Endothelial cell of umbilical vein (primary cell): ENCODE results near the gene TXNL4B. TPM values are rescaled to one million over a fixed set of nuclear protein-coding genes. Genes with fewer than 3 reads are reported as not detected.

ENCODE experiments used
- BruUV-seq: library from RNA; stranded (reverse); fragments of 400-500 nt; replicated peaks from 2 replicates; lab custom pipeline; 2021; lab: Mats Ljungman, UMichigan
- CTCF ChIA-PET: fragments of 300-600, 350-600 bp; sonication (Branson Sonifier 250); formaldehyde crosslinking; loops from one replicate; lab custom pipeline; 2021; ENCODE audit warnings: antibody characterized with exemption, inconsistent platforms; lab: Charles Lee
- POLR2A ChIA-PET: fragments of 300-600, 350-600 bp; sonication (Branson Sonifier 250); formaldehyde crosslinking; loops from one replicate; lab custom pipeline; 2021; ENCODE audit warnings: antibody characterized with exemption, inconsistent platforms; lab: Charles Lee
- DNase-seq: peaks from one replicate; pipeline ENCODE4 v3.0.0-alpha.2; 2011; ENCODE audit warnings: low read depth, low spot score
- FAIRE-seq: peaks from 2 replicates; lab custom pipeline; 2011; peaks lifted over from hg19 to GRCh38; lab: Jason Lieb, UNC
- H2AFZ ChIP-seq: 2 replicates; pipeline ENCODE4 v1.6.0; 2012; ENCODE audit warnings: low read depth, low read length, control low read depth, inconsistent platforms
- H3K27ac ChIP-seq: 2 replicates; pipeline ENCODE4 v1.5.1; 2011; ENCODE audit warnings: low read depth, mild to moderate bottlenecking, control low read depth, low read length, moderate library complexity; ENCODE audit not compliant: insufficient read depth
- H3K27me3 ChIP-seq, 2 experiments: 2 replicates each; pipeline versions ENCODE4 v1.6.0 to v1.6.1; 2011; ENCODE audit warnings: low read length in 2 of 2, mixed read lengths in 1 of 2; ENCODE audit not compliant: control insufficient read depth in 2 of 2, insufficient read depth in 2 of 2
- H3K36me3 ChIP-seq, 2 experiments: 2 replicates in 1 of 2; 3 replicates in 1 of 2; pipeline ENCODE4 v1.5.1; 2011; ENCODE audit warnings: low read length in 2 of 2, mild to moderate bottlenecking in 1 of 2, moderate library complexity in 1 of 2; ENCODE audit not compliant: control insufficient read depth in 2 of 2, insufficient read depth in 2 of 2; ENCODE audit errors: extremely low read depth in 1 of 2
- H3K4me1 ChIP-seq: 3 replicates; pipeline ENCODE4 v1.5.1; 2011; ENCODE audit warnings: mild to moderate bottlenecking, low read length; ENCODE audit not compliant: control insufficient read depth, insufficient read depth; ENCODE audit errors: extremely low read depth
- H3K4me2 ChIP-seq: 2 replicates; pipeline ENCODE4 v1.6.1; 2011; ENCODE audit warnings: low read length, control low read depth, mixed read lengths; ENCODE audit not compliant: insufficient read depth
- H3K4me3 ChIP-seq, 3 experiments: fragments of 200-600 bp in 1 of 3; sonication (generic), shearing (Covaris generic) in 1 of 3; replicated peaks in 1 of 3; 2 replicates each; pipeline ENCODE4 v1.5.1; 2011 to 2016; ENCODE audit warnings: control low read depth in 3 of 3, low read length in 3 of 3, mild to moderate bottlenecking in 2 of 3, inconsistent platforms in 1 of 3, low read depth in 1 of 3, moderate library complexity in 1 of 3; ENCODE audit not compliant: insufficient read depth in 1 of 3
- H3K79me2 ChIP-seq: 2 replicates; pipeline ENCODE4 v1.6.0; 2012; ENCODE audit warnings: low read length, inconsistent platforms; ENCODE audit not compliant: control insufficient read depth, insufficient read depth
- H3K9ac ChIP-seq: replicated peaks from 2 replicates; pipeline ENCODE3; 2011; ENCODE audit warnings: low read length, control low read depth; ENCODE audit not compliant: insufficient read depth; ENCODE audit errors: extremely low read depth
- H3K9me1 ChIP-seq: replicated peaks from 3 replicates; pipeline ENCODE4 v1.6.0; 2011; ENCODE audit warnings: mild to moderate bottlenecking, low read length; ENCODE audit not compliant: control insufficient read depth, insufficient read depth; ENCODE audit errors: extremely low read depth
- H3K9me3 ChIP-seq: replicated peaks from 2 replicates; pipeline ENCODE4 v1.5.1; 2012; ENCODE audit warnings: low read length, inconsistent platforms; ENCODE audit not compliant: control insufficient read depth, insufficient read depth
- H4K20me1 ChIP-seq: replicated peaks from 2 replicates; pipeline ENCODE3; 2011; ENCODE audit warnings: mild to moderate bottlenecking, low read length; ENCODE audit not compliant: control insufficient read depth, insufficient read depth; ENCODE audit errors: extremely low read depth
- CTCF ChIP-seq, 2 donors: IDR thresholded peaks; 1 replicate in 1 of 2; 2 replicates in 1 of 2; pipeline ENCODE4 v1.5.1; 2011; ENCODE audit warnings: low read length in 2 of 2, mild to moderate bottlenecking in 2 of 2, moderate library complexity in 2 of 2, control low read depth in 1 of 2, inconsistent platforms in 1 of 2, low read depth in 1 of 2; ENCODE audit not compliant: insufficient read depth in 1 of 2; ENCODE audit errors: extremely low read depth in 1 of 2
- EZH2 ChIP-seq: IDR thresholded peaks from 2 replicates; pipeline ENCODE4 v1.6.1; 2012; ENCODE audit warnings: borderline replicate concordance, low read depth, mild to moderate bottlenecking, moderate library complexity, low read length, inconsistent platforms; ENCODE audit not compliant: severe bottlenecking
- FOS ChIP-seq: IDR thresholded peaks from 2 replicates; pipeline ENCODE4 v1.6.1; 2011; ENCODE audit warnings: mild to moderate bottlenecking, low read length, moderate library complexity, borderline replicate concordance; ENCODE audit not compliant: insufficient read depth
- GATA2 ChIP-seq: IDR thresholded peaks from 2 replicates; pipeline ENCODE4 v1.7.0; 2011; ENCODE audit warnings: low read depth, mild to moderate bottlenecking, moderate library complexity, mixed read lengths, low read length; ENCODE audit not compliant: insufficient read length, insufficient read depth
- JUN ChIP-seq: IDR thresholded peaks from 2 replicates; pipeline ENCODE4 v1.6.1; 2011; ENCODE audit warnings: borderline replicate concordance, low read depth; ENCODE audit not compliant: insufficient read length, insufficient read depth
- MAX ChIP-seq: IDR thresholded peaks from 2 replicates; pipeline ENCODE4 v1.6.1; 2011; ENCODE audit not compliant: insufficient read depth, insufficient read length
- MYC ChIP-seq: IDR thresholded peaks from one replicate; pipeline ENCODE4 v1.6.1; 2011; ENCODE audit warnings: mild to moderate bottlenecking, low read depth, low read length
- POLR2A ChIP-seq: IDR thresholded peaks from 2 replicates; pipeline ENCODE4 v1.6.1; 2012; ENCODE audit warnings: low read depth, mild to moderate bottlenecking, control low read depth, low read length
- POLR2AphosphoS5 ChIP-seq: IDR thresholded peaks from 2 replicates; pipeline ENCODE4 v1.6.1; 2012; ENCODE audit warnings: low read depth, mild to moderate bottlenecking, control low read depth, low read length, moderate library complexity; ENCODE audit not compliant: insufficient read depth
- dilution Hi-C: fragments of 300-500 bp; cut with MboI; formaldehyde crosslinking; loops from one replicate; pipeline ENCODE4 v1.15.0; 2019; ENCODE audit warnings: low sequenced_read_pairs; ENCODE audit not compliant: extremely low pct_ligation_motif_present
- intact Hi-C: fragments of 100-400 bp; cut with micrococcal nuclease; formaldehyde crosslinking; loops from one replicate; pipeline ENCODE4 v1.10.0; 2022
- polyA plus RNA-seq, 4 experiments: library from polyadenylated mRNA; depleted of rRNA in 3 of 4; stranded (reverse) in 3 of 4; unstranded in 1 of 4; fragments of >200 nt; gene quantifications; 2 replicates each; pipeline versions ENCODE4 v1.2.1 to v1.2.3, GENCODE V29; 2011 to 2012; ENCODE audit warnings: missing spikeins in 1 of 4
- total RNA-seq: library from RNA; stranded (reverse); gene quantifications from 2 replicates; pipeline ENCODE4 v1.2.3, GENCODE V29; 2021

The TXNL4B gene
- total and polyA plus RNA-seq, 2 donors (not counting 3 experiments of a cell fraction or from before 2014, with no cell fraction given) = 10.0 to 12.7 TPM

- FAIRE-seq = no peak
- Histone ChIP-seq H3K9me1 (no peaks in the 10 kb centered on the region), H2AFZ (no peak overlapping the region), H3K4me3 (no peak overlapping the region), H3K9me3 (no peaks in the 10 kb centered on the region), H3K27me3 (no peaks in the 10 kb centered on the region), H3K4me1 (no peaks in the 10 kb centered on the region), H4K20me1 (no peaks in the 10 kb centered on the region), H3K36me3 (no peaks in the 10 kb centered on the region), H3K4me2 (no peak overlapping the region), H3K79me2 (no peaks in the 10 kb centered on the region), H3K9ac (no peak overlapping the region), H3K27ac (no peak overlapping the region)
- DNase-seq = no peak
- CTCF ChIA-PET = interaction anchor here (3.4 kb wide), 1 partner anchor 9 kb away, joined by 10 read pairs; no protein-coding TSS in a partner anchor
- POLR2A ChIA-PET = no interaction called here
- BruUV-seq = no TSS peak
- intact Hi-C loops = no loop called here
- dilution Hi-C loops = loop anchor here (25.0 kb wide), 1 partner anchor 324 kb away; no protein-coding TSS in a partner anchor
- TF ChIP-seq FOS (no peak), EZH2 (no peak), JUN (no peak), MAX (no peak), GATA2 (no peak), POLR2AphosphoS5 (no peak), MYC (no peak), CTCF (IDR thresholded peaks at IDR 0.05; ENCODE audit: extremely low read depth in 1 of 2, insufficient read depth in 1 of 2, low read depth in 1 of 2, low read length in 2 of 2) (no peak), POLR2A (no peak)
Observed at GRCh38 chr16:72138064-72138572, 44.7 kb upstream of the TXNL4B start.
